IPS-18a (cell line): ENCODE measurements around the gene MAP9.
"Not testable (repeated sequence)": the region's sequence is repeated elsewhere in the genome, so short reads cannot be mapped to it uniquely, and the experiment has no call there.

Experiments
- H3K27ac ChIP-seq: one replicate; pipeline ENCODE4 v1.5.1; 2013; ENCODE audit warnings: low read length
- H3K27me3 ChIP-seq: one replicate; pipeline ENCODE4 v1.6.1; 2013; ENCODE audit warnings: mild to moderate bottlenecking, low read length; ENCODE audit not compliant: control insufficient read depth, insufficient read depth
- H3K36me3 ChIP-seq: one replicate; pipeline ENCODE4 v1.6.1; 2013; ENCODE audit warnings: low read depth, low read length; ENCODE audit not compliant: control insufficient read depth
- H3K4me1 ChIP-seq: one replicate; pipeline ENCODE4 v1.6.1; 2013; ENCODE audit warnings: low read depth, low read length; ENCODE audit not compliant: control insufficient read depth
- H3K4me3 ChIP-seq: one replicate; pipeline ENCODE4 v1.5.1; 2013; ENCODE audit warnings: low read length
- H3K9ac ChIP-seq: one replicate; pipeline ENCODE4 v1.6.1; 2013; ENCODE audit warnings: mild to moderate bottlenecking, low read length, moderate library complexity
- H3K9me3 ChIP-seq: one replicate; pipeline ENCODE4 v1.6.1; 2013; ENCODE audit warnings: low read depth, low read length; ENCODE audit not compliant: control insufficient read depth

The MAP9 gene

DNA sequence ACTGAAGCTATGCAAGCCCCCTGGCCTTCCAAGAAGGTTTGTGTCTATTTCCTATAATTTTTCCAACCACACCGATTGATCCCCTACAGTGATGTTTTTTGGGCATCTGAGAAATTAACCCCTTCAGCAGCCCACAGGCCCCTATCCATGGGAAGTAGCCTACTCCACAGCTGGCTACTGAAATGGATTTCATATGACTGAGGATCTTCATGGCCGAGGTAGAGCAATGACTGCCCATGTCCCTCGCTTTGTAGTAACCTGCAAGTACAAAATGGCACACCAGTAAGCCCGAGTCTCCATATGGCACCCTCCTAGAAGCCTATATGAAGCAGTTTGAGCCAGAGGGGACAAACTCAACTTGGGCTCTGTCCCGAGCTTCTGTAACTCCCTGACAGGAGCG, 36.8 kb downstream of the MAP9 start:
- no peak overlapping the region for H3K27ac ChIP-seq
- no peak overlapping the region for H3K4me3 ChIP-seq
- no peaks in the 10 kb centered on the region for H3K36me3 ChIP-seq
- no peaks in the 10 kb centered on the region for H3K4me1 ChIP-seq
- H3K9me3 ChIP-seq = peaks cover 2% of the 10 kb centered on the region
- no peak overlapping the region for H3K9ac ChIP-seq
- no peaks in the 10 kb centered on the region for H3K27me3 ChIP-seq

DNA sequence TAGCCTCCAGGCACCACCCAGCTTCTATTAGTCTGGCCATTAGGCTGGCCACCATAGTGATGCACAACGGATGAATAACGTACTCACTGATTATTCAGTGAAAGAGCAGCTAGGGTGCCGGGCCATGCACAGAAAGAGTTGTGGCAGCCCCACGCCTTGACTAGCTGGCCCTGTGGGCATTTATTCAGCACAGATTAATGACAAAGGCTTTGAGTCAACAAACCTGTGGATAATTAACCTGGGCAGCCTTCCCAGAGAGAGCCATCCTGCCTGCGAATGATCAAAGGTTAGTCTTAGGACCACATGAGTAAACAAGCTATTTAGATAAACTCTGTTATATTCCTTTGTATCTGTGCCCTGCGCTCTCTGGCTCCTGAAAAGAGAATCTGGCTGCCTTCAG, 37.2 kb downstream of the MAP9 start:
- Histone ChIP-seq H3K27me3 (no peaks in the 10 kb centered on the region), H3K4me3 (no peak overlapping the region), H3K36me3 (no peaks in the 10 kb centered on the region)

GRCh38 chr4:155338196-155338595, 38.6 kb downstream of the MAP9 start:
- no peak overlapping the region for H3K27ac ChIP-seq
- no peaks in the 10 kb centered on the region for H3K4me1 ChIP-seq
- peaks cover 2% of the 10 kb centered on the region for H3K9me3 ChIP-seq
- no peak overlapping the region for H3K9ac ChIP-seq
- no peak overlapping the region for H3K4me3 ChIP-seq
- no peaks in the 10 kb centered on the region for H3K36me3 ChIP-seq
- no peaks in the 10 kb centered on the region for H3K27me3 ChIP-seq

More for the DNA sequence above, 37.2 kb downstream of the MAP9 start:
- H3K9ac ChIP-seq = no peak overlapping the region
- peaks cover 2% of the 10 kb centered on the region for H3K9me3 ChIP-seq
- H3K27ac ChIP-seq = no peak overlapping the region
- no peaks in the 10 kb centered on the region for H3K4me1 ChIP-seq

DNA sequence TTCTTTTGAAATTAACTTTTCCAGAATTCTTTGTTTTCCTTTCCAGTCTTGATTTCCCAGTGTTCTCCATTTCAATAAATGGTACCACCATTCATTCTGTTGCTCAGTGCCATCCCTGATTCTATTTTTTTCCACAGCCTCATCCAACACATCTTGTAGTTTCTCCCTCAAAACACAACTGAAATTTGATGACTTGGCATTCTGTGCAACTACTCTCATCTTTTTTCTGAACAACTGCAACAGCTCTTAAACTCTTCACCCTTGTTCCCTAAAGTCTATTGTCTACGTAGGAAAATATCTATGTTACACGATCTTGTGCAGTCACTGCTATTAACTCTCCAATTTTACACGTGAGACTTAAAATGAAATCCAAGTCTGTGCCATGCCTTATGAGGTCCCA, 40.5 kb downstream of the MAP9 start:
- Histone ChIP-seq H3K27me3 (no peaks in the 10 kb centered on the region), H3K4me1 (no peaks in the 10 kb centered on the region), H3K9me3 (peaks cover 2% of the 10 kb centered on the region), H3K4me3 (no peak overlapping the region), H3K27ac (no peak overlapping the region), H3K9ac (no peak overlapping the region), H3K36me3 (no peaks in the 10 kb centered on the region)

- H3K4me1 ChIP-seq = no peaks in the 10 kb centered on the region
- H3K27ac ChIP-seq = no peak overlapping the region
- H3K9ac ChIP-seq = no peak overlapping the region
- H3K27me3 ChIP-seq = no peaks in the 10 kb centered on the region
- no peaks in the 10 kb centered on the region for H3K9me3 ChIP-seq
- H3K4me3 ChIP-seq = no peak overlapping the region
- no peaks in the 10 kb centered on the region for H3K36me3 ChIP-seq
Observed at GRCh38 chr4:155331478-155331877, 45.3 kb downstream of the MAP9 start.

GRCh38 chr4:155322782-155323181, 54.0 kb downstream of the MAP9 start:
- H3K9me3 ChIP-seq = peaks cover 3% of the 10 kb centered on the region
- H3K27me3 ChIP-seq = no peaks in the 10 kb centered on the region
- H3K36me3 ChIP-seq = no peaks in the 10 kb centered on the region
- H3K9ac ChIP-seq = no peak overlapping the region
- no peak overlapping the region for H3K4me3 ChIP-seq
- H3K4me1 ChIP-seq = no peaks in the 10 kb centered on the region
- no peak overlapping the region for H3K27ac ChIP-seq

GRCh38 chr4:155321006-155321405, 55.8 kb downstream of the MAP9 start:
- H3K27me3 ChIP-seq = no peaks in the 10 kb centered on the region
- no peak overlapping the region for H3K27ac ChIP-seq

GRCh38 chr4:155319516-155319915, 57.2 kb downstream of the MAP9 start:
- no peak overlapping the region for H3K4me3 ChIP-seq
- H3K9me3 ChIP-seq = peaks cover 3% of the 10 kb centered on the region
- no peaks in the 10 kb centered on the region for H3K27me3 ChIP-seq
- no peaks in the 10 kb centered on the region for H3K4me1 ChIP-seq
- H3K36me3 ChIP-seq = no peaks in the 10 kb centered on the region
- H3K27ac ChIP-seq = no peak overlapping the region
- no peak overlapping the region for H3K9ac ChIP-seq

More at GRCh38 chr4:155321006-155321405, 55.8 kb downstream of the MAP9 start:
- Histone ChIP-seq H3K4me1 (no peaks in the 10 kb centered on the region), H3K4me3 (no peak overlapping the region), H3K9ac (no peak overlapping the region), H3K36me3 (no peaks in the 10 kb centered on the region), H3K9me3 (peaks cover 3% of the 10 kb centered on the region)

DNA sequence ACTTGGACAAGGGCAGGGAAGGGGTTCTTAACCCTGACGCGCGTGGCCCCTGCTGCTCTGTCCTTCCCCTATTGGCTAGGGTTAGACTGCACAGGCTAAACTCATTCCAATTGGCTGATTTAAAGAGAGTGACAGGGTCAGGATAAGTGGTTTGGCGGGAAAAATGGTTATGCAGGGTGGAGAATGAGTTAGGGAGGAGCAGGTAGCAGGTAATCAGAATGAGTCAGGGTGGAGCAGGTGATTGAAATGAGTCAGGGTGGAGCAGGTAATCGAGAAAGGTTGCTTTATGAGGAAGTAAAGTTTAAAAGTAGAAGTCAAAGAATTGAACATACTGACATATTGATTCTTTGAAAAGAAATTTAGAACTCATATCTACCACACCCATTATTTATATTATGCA, 64.7 kb downstream of the MAP9 start:
- not testable (repeated sequence) for H3K27ac ChIP-seq, H3K4me3 ChIP-seq, H3K27me3 ChIP-seq, H3K9ac ChIP-seq, H3K4me1 ChIP-seq, H3K36me3 ChIP-seq, H3K9me3 ChIP-seq

DNA sequence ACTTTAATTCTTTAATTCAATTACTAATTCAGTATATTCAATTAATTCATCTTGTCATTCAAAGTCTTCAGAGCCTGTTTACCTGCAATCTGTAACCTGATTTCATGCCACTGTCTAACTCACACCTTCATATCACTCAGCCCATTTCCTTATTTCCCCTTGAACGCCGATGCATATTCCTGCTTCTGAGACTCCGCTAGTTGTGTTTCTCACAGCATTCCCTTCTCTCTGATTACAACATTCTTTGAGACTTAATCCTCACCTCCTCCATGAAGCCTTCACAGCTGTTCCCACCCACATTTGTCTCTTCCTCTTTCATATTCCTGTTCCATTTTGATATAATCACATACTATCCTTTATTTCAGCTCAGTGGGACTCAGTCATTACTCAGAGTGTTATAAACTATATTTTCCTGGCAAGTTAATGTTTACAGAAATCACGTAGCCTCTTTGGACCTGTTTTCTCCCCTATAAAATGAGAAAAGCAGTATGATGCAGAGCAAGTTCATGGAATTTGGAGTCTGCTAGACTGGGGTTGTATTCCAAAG, 69.0 kb downstream of the MAP9 start:
- no peak overlapping the region for H3K9ac ChIP-seq
- H3K4me3 ChIP-seq = no peak overlapping the region

GRCh38 chr4:155305619-155306018, 71.1 kb downstream of the MAP9 start:
- Histone ChIP-seq H3K4me1 (no peaks in the 10 kb centered on the region), H3K27me3 (no peaks in the 10 kb centered on the region), H3K9ac (no peak overlapping the region), H3K9me3 (no peaks in the 10 kb centered on the region), H3K4me3 (no peak overlapping the region), H3K27ac (no peak overlapping the region), H3K36me3 (no peaks in the 10 kb centered on the region)

More for the DNA sequence above, 69.0 kb downstream of the MAP9 start:
- Histone ChIP-seq H3K4me1 (no peaks in the 10 kb centered on the region), H3K36me3 (no peaks in the 10 kb centered on the region), H3K27ac (no peak overlapping the region), H3K27me3 (no peaks in the 10 kb centered on the region), H3K9me3 (no peaks in the 10 kb centered on the region)

- no peaks in the 10 kb centered on the region for H3K36me3 ChIP-seq
- no peak overlapping the region for H3K4me3 ChIP-seq
- H3K27ac ChIP-seq = no peak overlapping the region
- H3K4me1 ChIP-seq = no peaks in the 10 kb centered on the region
- no peaks in the 10 kb centered on the region for H3K9me3 ChIP-seq
- H3K9ac ChIP-seq = no peak overlapping the region
- no peaks in the 10 kb centered on the region for H3K27me3 ChIP-seq
Observed at GRCh38 chr4:155304375-155304774, 72.4 kb downstream of the MAP9 start.
